SH-SY5Y (cell line): ENCODE measurements around the gene CEP192.

Experiments used
- GATA2 ChIP-seq: IDR thresholded peaks from 2 replicates; pipeline ENCODE4 v1.6.1; 2011; ENCODE audit warnings: mild to moderate bottlenecking, low read depth, low read length
- GATA3 ChIP-seq: IDR thresholded peaks from 2 replicates; pipeline ENCODE4 v1.6.1; 2011; ENCODE audit warnings: low read depth, mild to moderate bottlenecking, low read length, moderate library complexity

DNA sequence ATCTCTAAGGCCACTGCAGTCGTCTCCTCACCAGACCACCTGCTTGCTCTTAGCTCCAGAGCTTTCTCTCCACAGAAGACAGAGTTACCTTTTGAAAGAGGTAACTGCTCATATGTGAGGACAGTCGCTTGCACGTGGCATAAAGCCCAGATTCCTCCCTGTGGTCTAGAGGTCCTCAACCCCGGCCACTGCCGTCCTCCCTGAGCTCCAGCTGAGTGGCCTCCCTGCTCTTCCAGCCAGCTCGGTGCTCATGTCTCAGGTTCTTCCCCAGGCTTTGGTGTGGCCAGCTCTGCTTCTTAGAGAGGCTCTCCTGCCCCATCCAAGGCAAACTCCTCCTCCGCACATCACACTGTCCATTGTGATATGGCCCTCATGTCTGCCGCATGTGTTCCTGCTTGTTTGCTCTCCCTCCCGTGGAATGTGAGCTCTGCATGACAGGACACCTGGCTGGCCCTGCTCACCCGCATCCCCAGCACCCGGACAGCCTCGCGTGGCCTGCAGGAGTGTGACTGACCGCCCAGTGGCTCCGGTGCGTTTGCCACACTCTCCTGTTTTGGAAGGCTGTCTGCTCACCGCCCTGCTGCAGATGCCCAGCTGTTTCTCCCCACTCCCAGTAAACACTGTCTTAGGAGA lies 135.9 kb downstream of the CEP192 start:
- TF ChIP-seq GATA3 (no peak), GATA2 (no peak)
